ENCODE results near the gene DENND2A. TPM values are rescaled to one million over a fixed set of nuclear protein-coding genes. Genes with fewer than 3 reads are reported as not detected.

The DENND2A gene
- total and polyA plus RNA-seq, 11 donors = 4.6 to 17.9 (median 10.0) TPM

GRCh38 chr7:140681766-140682165, 41.2 kb upstream of the DENND2A start:
- no peaks in the 10 kb centered on the region for H3K4me1 ChIP-seq
- 93 to 98% (median 96%) methylated on average over 3 of the region's 3 CpGs for WGBS, 4 donors
- DNase-seq (no peak), ATAC-seq (no peak)
- no peaks in the 10 kb centered on the region for H3K9me3 ChIP-seq
- peaks cover 0 to 69% (median 36%) of the 10 kb centered on the region in 9 donors for H3K36me3 ChIP-seq
- no peak overlapping the region for H3K4me3 ChIP-seq
- H3K27ac ChIP-seq = no peak overlapping the region
- intact Hi-C loops (cut with DNase I) = loop anchor here in 1 of 10 donors (10.0 kb wide), 1 partner anchor 333 kb away; the partner anchor contains the start of gene MRPS33
- no peak for TF ChIP-seq POLR2A (IDR thresholded peaks at IDR 0.05)
- TF ChIP-seq, protein P1, sequence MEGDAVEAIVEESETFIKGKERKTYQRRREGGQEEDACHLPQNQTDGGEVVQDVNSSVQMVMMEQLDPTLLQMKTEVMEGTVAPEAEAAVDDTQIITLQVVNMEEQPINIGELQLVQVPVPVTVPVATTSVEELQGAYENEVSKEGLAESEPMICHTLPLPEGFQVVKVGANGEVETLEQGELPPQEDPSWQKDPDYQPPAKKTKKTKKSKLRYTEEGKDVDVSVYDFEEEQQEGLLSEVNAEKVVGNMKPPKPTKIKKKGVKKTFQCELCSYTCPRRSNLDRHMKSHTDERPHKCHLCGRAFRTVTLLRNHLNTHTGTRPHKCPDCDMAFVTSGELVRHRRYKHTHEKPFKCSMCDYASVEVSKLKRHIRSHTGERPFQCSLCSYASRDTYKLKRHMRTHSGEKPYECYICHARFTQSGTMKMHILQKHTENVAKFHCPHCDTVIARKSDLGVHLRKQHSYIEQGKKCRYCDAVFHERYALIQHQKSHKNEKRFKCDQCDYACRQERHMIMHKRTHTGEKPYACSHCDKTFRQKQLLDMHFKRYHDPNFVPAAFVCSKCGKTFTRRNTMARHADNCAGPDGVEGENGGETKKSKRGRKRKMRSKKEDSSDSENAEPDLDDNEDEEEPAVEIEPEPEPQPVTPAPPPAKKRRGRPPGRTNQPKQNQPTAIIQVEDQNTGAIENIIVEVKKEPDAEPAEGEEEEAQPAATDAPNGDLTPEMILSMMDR (IDR thresholded peaks at IDR 0.05) = no peak
- H3K27me3 ChIP-seq = no peaks in the 10 kb centered on the region

- 88 to 93% (median 92%) methylated on average over 7 of the region's 7 CpGs for WGBS, 4 donors
- H3K36me3 ChIP-seq = peaks cover 0 to 61% (median 36%) of the 10 kb centered on the region in 9 donors
- intact Hi-C loops (cut with DNase I) = loop anchor here in 1 of 10 donors (10.0 kb wide), 1 partner anchor 334 kb away; the partner anchor contains the start of gene MRPS33
Measured at GRCh38 chr7:140680886-140681285, 40.3 kb upstream of the DENND2A start.

GRCh38 chr7:140679186-140679585, 38.6 kb upstream of the DENND2A start:
- H3K4me1 ChIP-seq = peaks cover 0 to 25% (median 13%) of the 10 kb centered on the region in 12 donors
- ATAC-seq (no peak), DNase-seq (no peak)
- no peak overlapping the region for H3K27ac ChIP-seq
- peaks cover 0 to 52% (median 36%) of the 10 kb centered on the region in 9 donors for H3K36me3 ChIP-seq
- H3K4me3 ChIP-seq = no peak overlapping the region
- H3K9me3 ChIP-seq = no peaks in the 10 kb centered on the region
- WGBS, 4 donors = 93 to 96% (median 95%) methylated on average over 9 of the region's 9 CpGs
- intact Hi-C loops (cut with DNase I) = loop anchor here in 3 of 10 donors (10.0 kb wide), 1 partner anchor 336 kb away; the partner anchor contains the start of gene MRPS33 (in 3 of the 3)
- TF ChIP-seq, protein P1 (IDR thresholded peaks at IDR 0.05) = no peak
- no peak for TF ChIP-seq POLR2A (IDR thresholded peaks at IDR 0.05)
- no peaks in the 10 kb centered on the region for H3K27me3 ChIP-seq

More at GRCh38 chr7:140680886-140681285, 40.3 kb upstream of the DENND2A start:
- DNase-seq = no peak
- Histone ChIP-seq H3K4me3 (no peak overlapping the region), H3K27me3 (no peaks in the 10 kb centered on the region), H3K27ac (no peak overlapping the region), H3K4me1 (peaks cover 0 to 8% (median 0%) of the 10 kb centered on the region in 12 donors), H3K9me3 (no peaks in the 10 kb centered on the region)
- ATAC-seq = no peak
- TF ChIP-seq, protein P1 (IDR thresholded peaks at IDR 0.05) = no peak
- TF ChIP-seq POLR2A (IDR thresholded peaks at IDR 0.05) = no peak

DNA sequence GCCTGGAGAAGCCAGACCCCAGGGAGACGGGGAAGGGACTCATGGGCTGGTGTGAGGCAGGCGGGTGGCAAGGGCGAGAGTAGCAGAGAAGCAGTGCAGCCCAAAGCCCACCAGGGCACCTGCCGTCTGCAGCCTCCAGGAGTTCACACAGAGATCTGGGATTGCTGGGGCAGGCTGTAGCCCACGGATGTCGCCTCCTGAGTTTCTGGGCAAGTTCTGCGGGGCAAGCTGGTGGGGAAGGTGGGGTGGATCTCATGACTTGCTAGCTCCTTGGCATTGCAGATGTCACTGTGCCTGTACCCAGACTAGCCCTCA, 38.2 kb upstream of the DENND2A start:
- no peak for DNase-seq
- 92 to 97% (median 95%) methylated on average over 7 of the region's 7 CpGs for WGBS, 4 donors
- Histone ChIP-seq H3K9me3 (no peaks in the 10 kb centered on the region), H3K4me3 (no peak overlapping the region), H3K27ac (no peak overlapping the region), H3K4me1 (peaks cover 0 to 29% (median 17%) of the 10 kb centered on the region in 12 donors), H3K27me3 (no peaks in the 10 kb centered on the region), H3K36me3 (peaks cover 0 to 48% (median 36%) of the 10 kb centered on the region in 9 donors)
- ATAC-seq = no peak
- TF ChIP-seq POLR2A (IDR thresholded peaks at IDR 0.05) = no peak
- TF ChIP-seq, protein P1 (IDR thresholded peaks at IDR 0.05) = no peak
- intact Hi-C loops (cut with DNase I) = loop anchor here in 3 of 10 donors (10.0 kb wide), 1 partner anchor 336 kb away; the partner anchor contains the start of gene MRPS33 (in 3 of the 3)
